BJ (cell line): ENCODE data around the gene NUF2. TPM values are rescaled to one million over a fixed set of nuclear protein-coding genes. Genes with fewer than 3 reads are reported as not detected.
"Not testable (repeated sequence)": the region's sequence is repeated elsewhere in the genome, so short reads cannot be mapped to it uniquely, and the experiment has no call there.

ENCODE experiments used
- CTCF ChIA-PET: fragments of 350-600 bp; formaldehyde crosslinking; extraction: SDS; loops from one replicate; lab custom pipeline; 2021; ENCODE audit warnings: antibody characterized with exemption, inconsistent platforms; lab: Yijun Ruan, JAX
- POLR2A ChIA-PET: fragments of 300-600 bp; sonication (Branson Sonifier 250); formaldehyde crosslinking; extraction: SDS; loops from one replicate; lab custom pipeline; 2021; ENCODE audit warnings: antibody characterized with exemption; lab: Charles Lee
- DNase-seq: peaks from one replicate; pipeline ENCODE4 v3.0.0-alpha.2; 2011; ENCODE audit warnings: low read depth
- H3K27me3 ChIP-seq: 2 replicates; pipeline ENCODE4 v1.6.0; 2011; ENCODE audit warnings: low read length; ENCODE audit not compliant: control insufficient read depth, insufficient read depth
- H3K36me3 ChIP-seq: 2 replicates; pipeline ENCODE4 v1.5.1; 2011; ENCODE audit warnings: low read length; ENCODE audit not compliant: control insufficient read depth, insufficient read depth
- H3K4me3 ChIP-seq: 2 replicates; pipeline ENCODE4 v1.5.1; 2011; ENCODE audit warnings: low read depth, mild to moderate bottlenecking, control low read depth, low read length
- CTCF ChIP-seq: IDR thresholded peaks from 2 replicates; pipeline ENCODE4 v1.5.1; 2011; ENCODE audit warnings: low read depth, mild to moderate bottlenecking, control low read depth, inconsistent platforms, low read length, moderate library complexity; ENCODE audit not compliant: insufficient read depth
- polyA minus RNA-seq: library from RNA; depleted of rRNA, polyadenylated mRNA; stranded (reverse); fragments of >200 nt; gene quantifications from 2 replicates; pipeline ENCODE4 v1.2.3, GENCODE V29; 2011; rRNA and poly(A)+ RNA removed
- polyA plus RNA-seq: library from polyadenylated mRNA; depleted of rRNA; stranded (reverse); fragments of >200 nt; gene quantifications from 2 replicates; pipeline ENCODE4 v1.2.3, GENCODE V29; 2011; rRNA removed

The NUF2 gene
- polyA plus RNA-seq, result 5.9 and 10.6 TPM in 2 replicates
- polyA minus RNA-seq, result 2.6 and 4.2 TPM in 2 replicates

- Histone ChIP-seq H3K4me3 (peak within 1 kb of the TSS; percentile 75), H3K27me3 (no peaks in the 10 kb centered on the region), H3K36me3 (no peaks in the 10 kb centered on the region; the same call in 1 of the 2 replicates)
- no peak for TF ChIP-seq CTCF
- ChIA-PET POLR2A (no interaction called here), CTCF (interaction anchor here (0.6 to 2.9 kb wide), 5 partner anchors 128 to 468 kb away, joined by 3 to 10 read pairs (median 4); no protein-coding TSS in a partner anchor)
- peak; percentile 88 for DNase-seq
Measured at GRCh38 chr1:163321311-163322305, at the start of gene NUF2. TSS of gene NUF2 (plus strand) at chr1:163321954. CDS start at chr1:163326052, 4,098 bp downstream.

- H3K36me3 ChIP-seq, result no peaks in the 10 kb centered on the region
- TF ChIP-seq CTCF, result no peak
- H3K27me3 ChIP-seq, result no peaks in the 10 kb centered on the region
- H3K4me3 ChIP-seq, result no peak overlapping the region
- ChIA-PET POLR2A (no interaction called here), CTCF (interaction anchor here (1.0 to 1.7 kb wide), 2 partner anchors 9 to 24 kb away, joined by 3 read pairs; no protein-coding TSS in a partner anchor)
- DNase-seq, result no peak
Measured at GRCh38 chr1:163273766-163274441, 47.9 kb upstream of the NUF2 start.

GRCh38 chr1:163275222-163275621, 46.5 kb upstream of the NUF2 start:
- H3K4me3 ChIP-seq, result no peak overlapping the region
- POLR2A ChIA-PET, result no interaction called here
- CTCF ChIA-PET, result no interaction called here
- TF ChIP-seq CTCF, result no peak
- H3K27me3 ChIP-seq, result no peaks in the 10 kb centered on the region
- no peaks in the 10 kb centered on the region for H3K36me3 ChIP-seq
- DNase-seq, result no peak

DNA sequence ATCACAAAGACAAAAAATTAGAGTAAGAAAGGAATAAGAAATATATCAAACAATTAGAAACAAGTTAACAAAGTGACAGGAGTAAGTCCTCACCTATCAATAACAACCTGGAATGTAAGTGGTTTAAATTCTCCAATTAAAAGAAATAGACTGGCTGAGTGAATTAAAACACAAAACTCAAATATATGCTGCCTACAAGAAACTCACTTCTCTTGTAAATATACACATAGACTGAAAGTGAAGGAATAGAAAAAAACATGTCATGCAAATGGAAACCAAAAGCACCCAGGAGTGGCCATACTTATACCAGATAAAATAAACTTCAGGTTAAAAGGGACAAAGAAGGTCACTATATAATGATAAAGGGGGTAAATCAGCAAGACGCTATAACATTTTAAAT, 43.2 kb upstream of the NUF2 start:
- no peak for TF ChIP-seq CTCF
- no peaks in the 10 kb centered on the region for H3K36me3 ChIP-seq
- no peaks in the 10 kb centered on the region for H3K27me3 ChIP-seq
- CTCF ChIA-PET, result no interaction called here
- H3K4me3 ChIP-seq, result no peak overlapping the region
- POLR2A ChIA-PET, result no interaction called here
- no peak for DNase-seq

DNA sequence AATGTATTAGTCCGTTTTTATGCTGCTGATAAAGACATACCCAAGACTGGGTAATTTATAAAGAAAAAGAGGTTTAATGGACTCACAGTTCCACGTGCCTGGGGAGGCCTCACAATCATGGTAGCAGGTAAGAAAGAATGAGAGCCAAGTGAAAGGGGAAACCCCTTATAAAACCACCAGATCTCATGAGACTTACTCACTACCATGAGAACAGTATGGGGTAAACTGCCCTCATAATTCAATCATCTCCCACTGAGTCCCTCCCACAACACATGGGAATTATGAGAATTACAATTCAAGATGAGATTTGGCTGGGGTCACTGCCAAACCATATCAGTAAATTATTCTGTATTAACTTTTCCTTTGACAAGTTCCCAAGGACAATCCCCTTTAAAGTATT, 36.9 kb upstream of the NUF2 start:
- H3K36me3 ChIP-seq, H3K27me3 ChIP-seq, CTCF ChIA-PET, POLR2A ChIA-PET, H3K4me3 ChIP-seq, DNase-seq: not testable (repeated sequence)
